ENCODE results near the gene DNAAF2.

GRCh38 chr14:49654511-49654910 lies 19.5 kb upstream of the DNAAF2 start:
- TF ChIP-seq MAX (IDR thresholded peaks at IDR 0.05; ENCODE audit: low read depth, low read length) (no peak), POLR2A (IDR thresholded peaks at IDR 0.05; ENCODE audit: extremely low read depth, insufficient read length) (no peak), CTCF (IDR thresholded peaks at IDR 0.05; ENCODE audit: low read depth, low read length) (no peak)
